GM19468 (cell line): ENCODE measurements around the gene TRAPPC12.

ENCODE experiments used
- ATAC-seq: cut with Tn5 transposase; IDR thresholded peaks from one replicate; pipeline ENCODE4 v1.9.1; 2021; ENCODE audit warnings: mild to moderate bottlenecking, moderate library complexity, moderate number of reproducible peaks; ENCODE audit not compliant: unreplicated experiment; ENCODE audit errors: extremely low read depth

Gene TRAPPC12

DNA sequence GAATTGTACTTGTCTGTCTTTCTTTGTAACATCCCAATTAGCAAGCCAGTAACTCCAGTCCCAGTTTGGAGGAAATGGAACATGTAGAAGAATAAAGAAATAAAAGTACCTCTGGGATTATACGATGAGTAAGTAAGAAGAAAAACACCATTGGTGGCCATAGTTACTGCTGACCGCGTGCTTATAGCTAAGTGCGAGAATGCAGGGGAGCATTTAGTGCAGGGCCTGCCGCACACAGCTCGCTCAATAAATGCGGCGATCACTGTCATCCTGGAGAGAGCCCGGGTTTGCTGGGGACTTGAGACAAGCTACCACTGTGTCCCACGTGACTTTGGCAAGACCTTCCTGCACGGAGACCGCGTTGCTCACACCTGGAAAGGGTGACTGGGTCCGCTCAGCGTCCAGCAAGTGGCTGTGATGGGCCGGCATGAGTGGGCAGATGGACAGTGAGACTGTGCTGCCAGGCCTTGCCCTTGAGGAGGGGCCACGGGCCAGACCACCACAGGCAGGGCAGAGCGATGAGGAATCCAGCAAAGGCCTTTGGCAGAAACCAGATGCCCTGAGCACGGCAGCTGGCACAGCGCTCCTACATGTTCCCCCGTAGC lies 85.0 kb downstream of the TRAPPC12 start:
- no peak for ATAC-seq

DNA sequence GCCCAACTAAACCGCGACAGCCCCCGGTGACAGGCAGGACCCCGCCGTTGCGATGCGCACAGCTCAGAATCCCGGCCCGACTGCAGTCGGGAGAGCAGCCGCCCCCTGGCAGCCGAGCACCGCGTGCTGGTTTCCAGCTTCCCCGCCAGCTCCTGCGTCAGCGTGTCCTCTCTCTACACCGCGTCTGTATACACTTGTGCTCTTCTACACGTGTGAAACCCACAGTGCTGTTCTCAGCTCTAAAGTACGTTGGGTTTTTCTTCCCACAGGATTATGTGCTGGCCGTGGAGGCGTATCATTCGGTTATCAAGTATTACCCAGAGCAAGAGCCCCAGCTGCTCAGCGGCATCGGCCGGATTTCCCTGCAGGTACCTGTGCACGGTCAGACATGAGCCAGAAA lies 85.8 kb downstream of the TRAPPC12 start:
- no peak for ATAC-seq

DNA sequence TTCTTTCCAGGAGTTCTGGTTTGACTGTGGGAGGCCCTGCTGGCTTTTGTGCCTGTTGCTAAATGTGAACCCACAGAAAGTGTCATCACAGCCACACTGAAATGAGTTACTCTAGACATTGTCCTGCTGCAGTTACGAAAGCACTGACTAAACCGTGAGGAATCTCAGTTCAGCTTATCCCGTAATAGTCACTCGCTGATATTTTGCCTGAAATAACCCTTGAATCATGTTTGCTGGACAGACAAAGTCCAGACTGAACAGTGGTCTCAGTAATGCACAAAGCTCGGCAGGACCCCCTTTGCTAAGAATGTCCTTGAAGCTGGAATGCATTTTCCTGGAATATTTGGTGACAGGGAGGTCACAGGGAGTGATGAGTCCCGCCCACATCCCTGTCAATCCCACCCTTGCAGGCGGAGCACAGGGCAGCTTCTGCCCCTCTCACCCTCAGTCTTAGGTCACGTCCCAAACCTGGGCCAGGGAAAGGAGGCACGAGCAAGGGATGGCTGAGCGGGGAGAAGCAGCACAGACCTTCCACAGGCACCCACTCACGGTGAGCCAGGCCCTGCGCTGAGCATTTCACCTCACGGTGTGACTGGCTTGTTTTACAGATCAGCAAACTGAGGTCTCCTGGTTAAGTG lies 86.5 kb downstream of the TRAPPC12 start:
- no peak for ATAC-seq

DNA sequence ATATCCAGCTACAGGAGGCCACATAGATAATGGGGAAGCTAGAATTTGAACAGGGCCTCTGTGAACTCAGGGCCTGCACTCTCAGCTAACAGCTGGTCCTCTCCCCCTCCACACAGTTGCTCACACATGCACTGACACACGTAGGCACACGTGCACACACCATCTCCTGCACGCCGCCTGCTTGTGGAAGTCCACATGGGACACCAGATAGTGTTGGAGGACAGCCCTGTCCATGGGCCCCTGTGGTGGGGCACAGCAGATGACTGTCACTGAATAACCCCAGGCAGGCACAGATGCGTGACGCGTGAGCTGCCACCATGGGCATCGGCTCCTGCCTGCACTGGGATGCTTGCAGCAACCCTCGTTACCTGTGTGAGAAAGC lies 87.0 kb downstream of the TRAPPC12 start:
- ATAC-seq: no peak

DNA sequence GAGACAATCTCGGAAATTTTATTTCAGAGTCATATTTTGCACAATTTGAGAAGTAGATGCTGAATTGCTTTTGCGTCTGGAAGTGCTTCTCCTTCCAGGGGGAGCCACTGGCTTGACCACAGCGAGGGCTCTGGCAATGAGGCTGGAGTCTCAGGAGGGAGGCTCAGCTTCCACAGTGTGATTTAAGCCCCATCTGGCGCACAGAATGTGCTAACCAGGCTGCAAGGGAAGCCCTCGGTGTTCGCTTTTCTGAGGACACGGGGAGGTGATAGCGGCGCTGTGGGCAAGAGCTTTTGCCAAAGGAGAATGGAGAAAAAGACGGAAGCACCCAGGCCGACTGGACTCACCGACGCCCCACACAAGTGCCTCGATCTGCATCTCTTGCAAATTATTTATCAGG lies 87.5 kb downstream of the TRAPPC12 start:
- no peak for ATAC-seq

DNA sequence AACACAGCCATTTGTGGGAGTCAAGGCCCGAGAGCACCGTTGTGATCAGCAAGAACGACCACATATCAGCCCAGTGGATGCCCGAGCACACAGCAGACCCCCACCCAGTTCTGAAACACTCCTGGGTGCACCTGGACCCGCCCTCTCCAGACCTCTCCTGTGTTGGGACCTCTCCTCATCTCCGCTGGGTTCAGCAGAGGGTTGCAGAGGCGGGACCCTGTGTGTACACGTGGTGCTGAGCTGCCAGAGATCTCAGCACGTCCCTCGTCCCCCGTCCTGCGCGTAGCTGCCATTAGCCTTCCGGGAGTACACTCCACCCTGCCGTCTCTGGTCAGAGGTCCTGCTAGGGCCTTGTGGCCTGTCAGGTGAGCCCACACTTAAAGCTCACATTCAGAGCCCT lies 88.2 kb downstream of the TRAPPC12 start:
- ATAC-seq: no peak

DNA sequence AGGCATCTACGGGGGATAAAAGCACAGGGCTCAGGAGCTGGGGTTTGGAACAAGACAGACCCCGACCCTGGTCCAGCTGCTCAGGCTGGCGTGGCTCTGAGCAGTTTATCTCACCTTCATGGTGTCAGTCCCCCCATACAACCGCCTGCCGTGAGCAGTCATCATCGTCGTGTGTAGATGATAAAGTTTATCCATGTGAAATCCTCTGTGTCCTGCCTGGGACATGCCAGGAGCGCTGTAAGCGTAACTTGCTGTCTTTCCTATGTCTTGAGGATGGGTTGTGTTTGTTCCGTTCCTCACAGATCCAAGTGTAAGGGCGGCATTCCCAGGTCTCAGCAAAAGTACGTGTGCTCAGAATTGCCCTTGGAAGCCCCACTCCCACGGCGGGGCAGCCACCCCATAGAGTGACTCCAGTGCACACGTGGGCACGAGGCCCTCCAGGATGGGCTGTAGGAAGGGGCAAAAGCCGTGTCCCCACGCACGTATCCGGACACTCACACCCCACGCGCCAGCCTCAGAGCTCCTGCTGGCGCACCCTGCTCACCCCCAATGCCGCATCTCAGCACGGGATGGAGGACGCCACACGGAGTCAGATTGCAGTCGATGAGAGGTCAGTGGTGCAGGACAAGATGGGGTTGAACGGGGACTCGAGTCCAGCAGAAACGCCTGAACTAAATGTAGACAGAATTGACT lies 88.9 kb downstream of the TRAPPC12 start:
- no peak for ATAC-seq

DNA sequence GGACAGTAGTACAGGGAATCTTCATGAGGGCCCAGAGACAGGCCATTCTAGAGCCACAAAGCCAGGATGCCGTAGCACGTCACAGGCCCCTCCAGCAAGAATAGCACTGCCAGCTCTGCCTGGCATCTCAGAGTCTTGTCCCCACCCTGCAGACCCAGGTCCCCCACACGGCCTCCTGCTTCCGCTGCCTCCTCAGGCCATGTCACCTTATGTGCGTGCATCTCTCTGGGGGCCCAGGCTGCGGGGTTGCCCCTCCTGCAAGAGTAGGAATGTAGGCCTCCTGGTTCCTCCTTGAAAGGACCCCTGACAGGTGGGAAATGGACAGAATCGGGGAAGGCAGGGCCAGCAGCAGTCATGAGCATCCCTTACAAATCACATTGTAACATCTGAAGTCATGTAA lies 90.0 kb downstream of the TRAPPC12 start:
- ATAC-seq: no peak

DNA sequence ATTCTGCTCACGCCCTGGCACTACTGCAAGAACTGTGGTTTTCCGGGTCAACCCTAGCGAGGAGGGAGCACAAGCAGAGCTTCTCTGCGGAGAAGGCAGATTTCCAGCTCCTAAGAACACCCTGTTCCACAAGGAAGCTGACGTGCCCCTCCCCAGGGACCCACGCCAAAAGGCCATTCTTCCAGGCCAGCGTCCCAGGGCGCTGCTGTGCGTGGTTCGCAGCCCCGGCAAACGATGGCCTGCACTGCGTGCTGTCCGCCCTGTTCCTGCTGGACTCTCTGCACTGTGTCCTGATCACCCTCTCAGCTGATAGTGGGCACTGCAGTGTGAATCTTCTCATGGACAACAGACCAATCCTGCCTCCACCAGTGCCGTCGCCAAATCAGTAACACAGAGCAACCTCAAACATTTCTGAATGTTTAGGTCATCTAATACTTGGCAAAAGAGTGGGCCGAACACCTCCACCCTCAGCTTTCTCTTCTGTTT lies 90.7 kb downstream of the TRAPPC12 start:
- ATAC-seq: no peak

DNA sequence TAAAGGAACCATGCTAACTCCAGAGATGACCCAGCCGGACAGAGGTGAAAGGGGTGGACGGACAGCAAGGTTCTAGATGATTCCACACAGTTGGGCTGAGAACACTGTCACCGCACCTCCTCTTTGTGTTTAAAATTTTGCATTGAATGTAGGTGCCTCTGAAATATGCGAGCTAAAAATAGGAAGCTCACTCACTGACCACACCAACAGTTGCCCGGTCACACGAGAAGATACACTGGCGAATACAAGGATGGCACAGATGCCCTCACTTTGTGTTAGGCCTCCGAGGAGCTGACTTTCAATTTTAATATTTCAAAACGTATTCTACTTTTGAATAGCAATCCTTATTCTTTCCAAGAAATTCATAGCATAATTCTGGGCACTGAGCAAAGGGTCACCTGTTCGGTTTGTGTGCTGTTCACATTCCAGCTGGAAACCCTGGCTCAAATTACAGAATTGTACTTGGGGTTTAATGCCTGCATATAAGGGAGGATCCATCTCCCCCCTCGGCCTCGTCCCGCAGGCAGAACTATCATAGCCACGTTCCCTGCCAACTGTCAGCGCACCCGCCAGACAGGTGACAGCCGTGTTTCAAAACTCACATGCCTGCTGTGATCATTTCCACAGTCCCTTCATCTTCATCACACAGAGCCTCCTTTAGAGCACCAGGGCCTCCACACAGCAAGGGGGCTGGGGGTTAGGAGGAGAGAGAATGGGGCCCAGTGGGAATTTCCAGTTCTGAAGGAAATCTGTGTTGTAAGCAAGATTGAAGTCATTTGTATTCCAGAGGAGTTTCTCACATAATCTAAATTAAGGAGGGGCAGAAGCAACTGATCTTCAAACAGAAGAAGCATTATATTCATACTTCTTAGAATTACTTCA lies 91.6 kb downstream of the TRAPPC12 start:
- ATAC-seq: no peak

DNA sequence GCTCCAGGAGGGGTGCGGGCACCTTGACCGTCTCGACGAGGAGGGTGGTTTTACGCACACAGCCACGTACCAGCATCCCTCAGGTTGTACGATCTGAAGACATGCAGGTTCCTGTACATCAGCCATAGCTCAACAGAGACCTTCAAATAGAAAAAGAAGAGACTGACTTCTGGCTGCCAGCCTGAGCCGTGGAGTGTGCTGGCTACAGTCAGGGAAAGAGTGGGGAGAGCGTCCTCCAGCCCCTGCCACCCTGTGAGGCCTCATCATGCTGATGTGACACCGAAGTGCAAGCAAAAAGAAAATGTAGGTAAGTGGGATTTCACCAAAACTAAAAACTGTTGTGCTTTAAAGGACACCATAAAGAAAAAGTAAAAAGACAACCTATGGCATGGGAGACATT lies 92.8 kb downstream of the TRAPPC12 start:
- no peak for ATAC-seq

DNA sequence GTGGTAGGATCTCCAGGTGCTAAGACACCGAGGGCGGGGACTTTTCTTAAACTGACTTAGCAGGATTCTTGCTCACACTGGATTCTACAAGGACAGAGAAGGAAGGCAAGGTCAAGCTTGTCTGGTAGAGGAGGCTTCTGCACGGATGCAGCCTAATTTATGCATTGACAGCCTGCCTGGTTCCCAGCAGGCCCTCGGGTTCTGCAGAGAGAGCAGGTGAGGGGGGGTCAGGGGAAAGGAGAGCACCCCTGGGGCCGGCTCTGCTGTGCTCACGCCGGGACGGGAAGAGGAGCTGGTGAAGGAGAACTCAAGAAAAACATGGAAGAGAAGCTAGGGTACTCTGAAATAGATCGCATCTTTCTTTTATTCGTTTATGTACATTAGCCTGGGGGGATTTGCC lies 93.5 kb downstream of the TRAPPC12 start:
- ATAC-seq: no peak

DNA sequence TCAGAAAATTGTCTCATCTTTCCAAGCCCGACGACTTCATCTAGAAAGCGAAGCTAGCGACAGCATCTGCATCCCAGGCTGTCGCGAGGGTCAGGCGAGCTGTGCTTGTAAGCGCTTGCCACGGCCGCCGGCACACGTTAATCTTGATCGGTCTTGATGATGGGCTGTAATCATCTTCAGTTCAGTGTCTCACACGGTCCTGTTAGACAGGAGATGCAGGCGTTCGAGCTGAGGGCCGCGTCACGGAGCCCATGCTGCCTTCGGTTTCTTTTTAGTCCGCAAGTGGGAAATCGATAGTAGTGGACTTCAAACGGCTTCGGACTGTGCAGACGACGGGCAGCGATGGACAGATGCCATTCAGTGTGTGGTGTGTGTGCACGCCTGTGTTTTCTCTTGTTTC lies 96.3 kb downstream of the TRAPPC12 start:
- no peak for ATAC-seq

DNA sequence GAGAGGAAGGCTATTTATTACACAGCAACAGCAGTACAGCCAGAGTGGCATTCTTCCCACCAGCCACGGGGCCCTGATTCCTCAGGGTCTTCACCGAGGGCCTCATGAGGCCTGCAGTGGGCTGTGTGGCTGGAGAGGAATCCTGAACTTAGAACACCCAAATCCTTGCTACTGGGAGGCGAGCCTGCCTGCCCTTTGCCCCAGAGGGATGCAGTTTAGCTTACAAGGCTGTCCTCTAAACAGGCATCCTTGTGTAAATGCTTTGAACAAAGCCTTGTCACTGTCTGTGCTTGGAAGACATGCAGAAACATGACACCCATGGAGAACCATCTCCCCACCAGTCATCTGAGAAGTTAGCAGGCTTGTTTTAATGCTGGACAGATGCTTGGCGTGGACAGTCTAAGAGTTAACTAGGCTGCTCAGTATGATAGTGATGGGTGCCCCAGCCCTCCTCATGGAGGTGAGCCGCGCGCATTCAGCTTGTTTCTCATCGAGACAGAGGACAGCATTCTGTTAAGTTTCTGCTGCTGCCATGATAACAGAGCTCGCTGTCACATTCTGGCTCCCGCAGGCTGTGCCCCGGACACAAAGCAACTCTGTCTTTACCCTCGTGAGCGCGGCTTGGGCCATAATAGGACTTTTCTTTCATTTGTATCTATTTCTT lies 97.0 kb downstream of the TRAPPC12 start:
- no peak for ATAC-seq

DNA sequence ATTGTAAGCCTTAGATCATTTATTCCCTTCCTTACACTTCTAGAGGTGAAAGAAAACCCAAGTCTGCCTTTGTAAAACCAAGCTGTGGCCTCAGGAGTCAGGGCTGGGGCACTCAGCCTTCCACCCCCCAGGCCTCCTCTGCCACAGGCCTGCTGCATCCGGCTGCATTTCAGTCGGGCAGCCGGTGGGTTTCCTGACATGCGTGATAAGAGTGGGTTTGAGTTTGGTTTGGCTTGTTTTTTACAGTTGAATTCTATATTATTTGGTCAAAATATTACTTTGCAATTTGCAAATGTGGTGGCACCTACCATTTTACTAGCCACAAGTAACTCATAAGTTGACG lies 97.5 kb downstream of the TRAPPC12 start:
- ATAC-seq: no peak

DNA sequence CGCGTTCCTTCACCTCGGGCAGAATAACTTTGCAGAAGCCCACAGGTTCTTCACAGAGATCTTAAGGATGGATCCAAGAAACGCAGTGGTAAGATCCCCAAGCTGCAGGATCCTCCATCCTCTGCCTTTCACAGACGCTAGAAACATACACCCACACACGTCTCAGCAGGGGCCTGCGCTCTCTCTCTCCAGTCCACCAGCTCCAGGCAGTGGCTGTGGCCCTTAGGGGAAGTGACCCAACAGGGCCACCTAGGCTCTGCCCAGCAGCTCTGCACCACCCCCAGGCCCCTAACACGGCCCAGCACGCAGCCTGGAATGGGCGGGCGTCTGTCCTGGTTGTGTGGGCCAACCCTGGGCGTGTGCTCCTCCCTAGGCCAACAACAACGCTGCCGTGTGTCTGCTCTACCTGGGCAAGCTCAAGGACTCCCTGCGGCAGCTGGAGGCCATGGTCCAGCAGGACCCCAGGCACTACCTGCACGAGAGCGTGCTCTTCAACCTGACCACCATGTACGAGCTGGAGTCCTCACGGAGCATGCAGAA lies 99.4 kb downstream of the TRAPPC12 start:
- no peak for ATAC-seq

DNA sequence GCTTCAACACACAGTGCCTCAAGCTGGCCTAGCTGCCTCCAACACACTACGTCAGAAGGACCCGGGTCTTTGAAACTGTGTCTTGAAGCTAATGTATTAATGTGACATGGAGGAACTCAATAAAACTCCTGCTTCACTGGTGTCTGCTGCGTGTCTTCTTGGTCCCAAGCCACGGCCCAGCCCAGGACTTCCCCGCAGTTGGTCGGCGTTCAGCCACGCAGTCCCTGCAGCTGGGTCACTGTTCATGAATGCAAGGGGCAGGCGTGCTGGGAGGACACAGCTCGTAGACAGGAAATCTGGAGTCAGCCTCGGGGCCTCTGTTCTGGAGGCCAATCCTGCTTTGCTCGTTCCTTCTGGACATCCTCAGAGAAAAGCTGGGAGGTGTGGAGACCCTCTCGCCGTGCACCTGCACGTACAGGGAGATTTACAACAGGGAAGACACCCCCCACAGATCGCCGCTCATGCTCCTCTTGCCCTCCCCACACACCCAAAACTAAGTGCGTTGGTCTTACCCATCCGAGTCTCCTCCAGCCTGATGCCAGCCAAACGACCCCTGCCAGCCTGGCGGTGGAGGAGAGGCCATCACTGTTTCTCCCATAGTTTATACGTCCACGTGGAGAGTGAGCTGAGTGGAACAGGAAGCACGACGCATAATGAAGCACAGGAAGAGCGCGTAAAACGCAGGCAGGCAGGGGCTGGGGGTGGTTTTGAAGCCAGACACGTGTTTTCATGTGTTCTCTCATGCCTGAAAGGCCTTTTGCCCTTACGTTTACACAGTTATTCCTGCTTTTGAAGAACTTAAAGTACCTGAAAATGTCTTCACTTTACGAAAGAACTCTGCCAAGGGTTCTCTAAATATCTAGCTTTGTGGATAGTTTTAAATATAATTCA lies 100.2 kb downstream of the TRAPPC12 start:
- no peak for ATAC-seq

DNA sequence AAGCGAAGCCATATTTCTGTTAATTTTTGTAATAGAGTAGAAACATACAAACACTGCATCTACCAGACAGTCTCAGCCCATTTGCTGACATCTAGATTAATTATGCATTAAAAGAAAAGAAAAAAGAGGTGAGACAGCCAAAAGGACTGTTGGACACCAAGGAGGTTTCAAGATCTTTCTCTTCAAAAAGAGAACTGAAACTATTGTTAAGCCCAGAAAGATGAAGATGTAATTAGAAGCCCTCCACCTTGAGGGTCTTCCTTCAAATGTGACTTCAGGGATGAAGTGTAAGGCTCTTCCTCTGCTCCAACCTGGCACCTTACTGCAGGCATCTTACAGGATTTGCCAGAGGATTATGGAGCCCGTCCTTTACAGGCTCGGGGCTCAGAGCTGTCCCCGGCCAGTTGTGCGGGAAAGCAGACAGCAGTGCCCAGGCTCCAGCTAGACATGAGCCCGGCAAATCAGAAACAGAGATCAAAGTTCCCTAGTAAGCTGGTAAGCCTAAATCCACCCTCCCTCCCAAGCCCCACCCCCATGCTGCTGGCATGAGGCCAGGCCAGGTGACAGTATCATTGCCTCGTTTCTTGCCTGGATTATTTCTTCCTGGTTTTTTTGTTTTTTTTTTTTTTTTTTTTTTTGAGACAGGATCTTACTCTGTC lies 101.0 kb downstream of the TRAPPC12 start:
- ATAC-seq: no peak

DNA sequence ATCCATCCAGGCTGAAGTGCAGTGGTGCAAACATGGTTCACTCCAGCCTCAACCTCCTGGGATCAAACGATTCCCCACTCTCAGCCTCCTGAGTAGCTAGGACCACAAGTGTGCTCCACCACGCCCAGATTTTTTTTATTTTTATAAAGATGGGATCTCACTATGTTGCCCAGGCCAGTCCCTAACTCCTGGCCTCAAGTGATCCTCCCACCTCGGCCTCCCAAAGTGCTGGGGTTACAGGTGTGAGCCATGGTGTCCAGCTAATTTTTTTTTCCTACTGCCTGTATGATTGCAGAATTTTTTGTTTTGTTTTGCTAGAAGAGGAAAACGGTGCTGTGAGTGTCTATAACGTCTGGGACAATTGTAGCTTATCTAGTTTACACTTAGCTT lies 101.5 kb downstream of the TRAPPC12 start:
- ATAC-seq: no peak
